GM18907 (cell line): ENCODE data around the gene OXT.
"Not testable (repeated sequence)": the region's sequence is repeated elsewhere in the genome, so short reads cannot be mapped to it uniquely, and the experiment has no call there.

Experiments used
- ATAC-seq: cut with Tn5 transposase; IDR thresholded peaks from one replicate; pipeline ENCODE4 v1.9.1; 2021; ENCODE audit warnings: mild to moderate bottlenecking, moderate library complexity; ENCODE audit not compliant: unreplicated experiment

Gene OXT

DNA sequence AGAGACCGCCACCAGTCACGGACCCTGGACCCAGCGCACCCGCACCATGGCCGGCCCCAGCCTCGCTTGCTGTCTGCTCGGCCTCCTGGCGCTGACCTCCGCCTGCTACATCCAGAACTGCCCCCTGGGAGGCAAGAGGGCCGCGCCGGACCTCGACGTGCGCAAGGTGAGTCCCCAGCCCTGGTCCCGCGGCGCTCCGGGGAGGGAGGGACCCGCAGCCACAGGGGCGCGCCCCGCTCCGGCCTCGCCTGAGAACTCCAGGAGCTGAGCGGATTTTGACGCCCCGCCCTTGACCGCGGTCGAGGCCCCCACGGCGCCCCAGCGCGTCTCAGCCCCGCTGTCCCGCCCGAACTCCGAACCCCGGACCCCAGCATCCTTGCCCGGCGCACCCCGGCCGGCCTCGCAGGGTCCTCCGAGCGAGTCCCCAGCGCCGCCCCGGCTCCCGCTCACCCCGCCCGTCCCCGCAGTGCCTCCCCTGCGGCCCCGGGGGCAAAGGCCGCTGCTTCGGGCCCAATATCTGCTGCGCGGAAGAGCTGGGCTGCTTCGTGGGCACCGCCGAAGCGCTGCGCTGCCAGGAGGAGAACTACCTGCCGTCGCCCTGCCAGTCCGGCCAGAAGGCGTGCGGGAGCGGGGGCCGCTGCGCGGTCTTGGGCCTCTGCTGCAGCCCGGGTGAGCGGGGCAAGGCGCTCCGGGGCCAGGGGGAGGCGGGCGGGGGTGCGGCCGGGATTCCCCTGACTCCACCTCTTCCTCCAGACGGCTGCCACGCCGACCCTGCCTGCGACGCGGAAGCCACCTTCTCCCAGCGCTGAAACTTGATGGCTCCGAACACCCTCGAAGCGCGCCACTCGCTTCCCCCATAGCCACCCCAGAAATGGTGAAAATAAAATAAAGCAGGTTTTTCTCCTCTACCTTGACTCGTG lies at the start of gene OXT:
OXT (plus strand) TSS at position 11 of the 920 bp plus-strand sequence; CDS start at position 47, 36 bp downstream.
- no peak for ATAC-seq

DNA sequence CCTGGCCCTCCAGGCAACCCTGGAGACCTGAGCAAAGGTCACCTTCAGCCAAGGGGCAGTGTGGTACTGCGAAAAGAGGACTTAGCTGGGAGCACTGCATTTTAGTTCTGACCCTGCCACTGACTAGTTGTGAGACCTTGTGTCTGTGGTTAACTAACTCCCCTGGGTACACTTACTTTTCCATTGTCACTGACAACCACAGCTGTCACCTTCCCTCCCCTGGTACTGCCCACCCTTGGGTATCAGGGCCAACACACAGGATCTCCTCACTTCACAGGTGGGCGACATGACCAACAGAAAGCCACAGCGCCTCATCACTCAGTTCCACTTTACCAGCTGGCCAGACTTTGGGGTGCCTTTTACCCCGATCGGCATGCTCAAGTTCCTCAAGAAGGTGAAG lies 49.6 kb upstream of the OXT start:
- ATAC-seq, result no peak

DNA sequence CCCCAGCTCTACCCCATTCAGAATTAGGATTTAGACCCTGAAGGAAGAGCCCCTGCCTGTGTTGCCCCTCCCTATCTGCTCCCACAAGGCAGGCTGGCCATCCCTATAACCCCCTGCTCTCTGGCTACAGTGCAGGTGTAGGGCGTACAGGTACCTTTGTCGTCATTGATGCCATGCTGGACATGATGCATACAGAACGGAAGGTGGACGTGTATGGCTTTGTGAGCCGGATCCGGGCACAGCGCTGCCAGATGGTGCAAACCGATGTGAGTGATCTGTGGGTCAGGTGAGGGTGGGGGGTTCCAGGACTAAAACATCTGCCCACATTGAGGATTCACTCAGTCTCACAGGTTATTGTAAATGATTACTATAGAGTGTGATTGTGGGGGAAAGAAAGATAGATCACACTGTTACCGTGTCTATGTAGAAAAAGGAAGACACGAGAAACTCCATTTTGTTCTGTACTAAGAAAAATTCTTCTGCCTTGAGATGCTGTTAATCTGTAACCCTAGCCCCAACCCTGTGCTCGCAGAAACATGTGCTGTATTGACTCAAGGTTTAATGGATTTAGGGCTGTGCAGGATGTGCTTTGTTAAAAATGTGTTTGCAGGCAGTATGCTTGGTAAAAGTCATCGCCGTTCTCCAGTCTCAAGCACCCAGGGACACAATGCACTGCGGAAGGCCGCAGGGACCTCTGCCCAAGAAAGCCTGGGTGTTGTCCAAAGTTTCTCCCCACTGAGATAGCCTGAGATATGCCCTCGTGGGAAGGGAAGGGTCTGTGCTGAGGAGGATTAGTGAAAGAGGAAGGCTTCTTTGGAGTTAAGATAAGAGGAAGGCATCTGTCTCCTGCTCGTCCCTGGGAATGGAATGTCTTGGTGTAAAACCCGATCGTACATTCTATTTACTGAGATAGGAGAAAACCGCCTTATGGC lies 48.6 kb upstream of the OXT start:
- ATAC-seq, result not testable (repeated sequence)

DNA sequence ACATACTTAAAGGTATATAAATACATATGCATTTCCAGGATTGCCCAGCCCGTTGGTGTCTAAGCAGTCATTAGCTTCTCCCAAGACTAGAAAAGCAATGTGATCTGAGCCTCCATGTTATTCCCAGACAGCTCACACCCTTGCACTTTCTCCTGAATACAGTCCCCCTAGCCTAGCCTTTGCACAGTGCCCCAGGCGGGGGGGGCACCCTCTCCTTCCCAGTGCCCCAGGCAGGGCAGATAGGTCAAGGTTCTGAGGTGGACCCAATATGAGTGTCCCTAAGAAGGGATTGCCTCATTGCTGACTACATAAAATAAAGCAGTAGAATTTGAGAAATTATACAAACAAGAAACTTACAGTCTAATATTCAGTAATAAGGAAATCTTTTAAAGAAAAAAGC lies 43.4 kb upstream of the OXT start:
- ATAC-seq, result no peak

DNA sequence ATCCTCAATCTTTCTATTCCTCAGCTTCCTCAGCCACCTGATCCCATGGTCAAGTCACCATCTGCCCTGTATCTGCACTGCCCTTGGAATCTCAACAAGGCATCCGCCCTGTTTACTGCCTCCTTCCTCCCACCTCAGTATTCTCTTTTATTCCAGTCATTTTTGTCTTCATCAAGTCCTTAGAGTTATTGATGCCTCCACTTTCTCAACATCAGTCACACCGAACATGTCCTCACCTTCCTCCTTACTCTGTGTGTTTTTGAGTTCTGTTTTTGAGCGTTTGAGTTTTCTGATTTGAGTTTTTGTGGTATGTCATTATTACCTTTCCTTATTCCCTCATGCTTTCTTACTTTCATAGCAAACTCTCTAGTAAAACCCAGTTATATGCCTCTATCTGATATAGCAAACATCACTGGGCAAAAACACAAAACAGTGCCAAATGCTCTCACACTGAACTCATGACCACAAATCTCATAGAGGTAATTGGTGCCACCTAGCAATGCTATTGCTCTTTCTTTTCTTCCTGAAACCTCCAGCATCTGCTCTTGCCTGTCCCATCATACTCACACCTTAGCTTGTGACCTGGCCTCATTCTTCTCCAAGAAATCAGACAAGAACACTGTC lies 39.8 kb upstream of the OXT start:
- no peak for ATAC-seq

DNA sequence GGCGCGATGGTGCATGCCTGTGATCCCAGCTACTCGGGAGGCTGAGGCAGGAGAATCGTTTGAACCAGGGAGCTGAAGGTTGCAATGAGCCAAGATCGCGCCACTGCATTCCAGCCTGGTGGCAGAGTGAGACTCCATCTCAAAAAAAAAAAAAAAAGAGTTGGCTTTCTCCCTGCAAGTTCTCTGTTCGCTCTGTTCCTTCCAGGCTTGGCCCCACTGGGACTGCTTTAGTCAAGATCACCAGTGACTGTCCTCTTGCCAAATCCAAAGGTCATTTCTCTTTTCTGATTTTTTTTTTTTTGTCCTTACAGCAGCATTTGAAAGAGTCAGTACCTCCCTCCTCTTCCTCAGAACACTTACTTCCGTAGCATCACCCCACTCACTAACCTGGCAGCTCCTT lies 38.8 kb upstream of the OXT start:
- ATAC-seq, result no peak

DNA sequence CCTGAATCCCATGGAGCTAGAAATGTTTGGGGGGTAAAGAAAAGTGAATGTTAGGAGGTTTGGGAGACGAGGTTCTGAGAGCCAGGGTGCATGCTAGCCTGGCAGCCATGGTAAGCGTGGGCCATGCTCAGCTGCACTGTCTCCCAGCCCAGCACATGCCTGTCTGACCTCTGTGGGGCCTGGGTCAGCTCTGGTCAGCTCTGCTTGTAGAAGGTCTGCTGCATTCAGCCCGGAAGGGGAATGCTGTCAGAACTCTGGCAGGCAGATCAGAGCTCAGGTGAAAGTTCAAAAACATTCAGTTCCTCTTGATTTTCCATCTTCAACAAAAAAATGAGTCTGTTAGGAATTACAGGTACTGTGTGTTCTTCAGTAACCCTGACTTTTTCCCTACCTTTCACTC lies 33.8 kb upstream of the OXT start:
- no peak for ATAC-seq

DNA sequence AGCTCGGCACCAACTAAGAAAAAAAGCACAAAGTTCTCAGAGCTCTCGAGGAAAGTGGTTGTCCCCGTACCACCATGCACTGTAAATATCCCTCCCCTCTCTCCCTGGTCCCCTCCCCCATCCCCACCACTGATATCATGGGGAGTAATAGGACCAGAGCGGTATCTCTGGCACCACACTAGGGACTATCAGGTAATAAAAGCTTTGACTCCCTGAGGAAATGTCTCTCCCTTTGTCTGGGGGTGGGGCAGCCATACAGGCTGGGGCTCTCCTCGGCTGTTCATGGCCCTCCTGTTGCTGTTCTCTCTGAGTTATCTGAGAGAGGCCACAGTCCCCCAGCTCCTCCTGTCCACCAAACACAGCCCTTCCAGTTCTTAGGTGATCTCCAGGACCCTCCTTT lies 33.0 kb upstream of the OXT start:
- no peak for ATAC-seq

DNA sequence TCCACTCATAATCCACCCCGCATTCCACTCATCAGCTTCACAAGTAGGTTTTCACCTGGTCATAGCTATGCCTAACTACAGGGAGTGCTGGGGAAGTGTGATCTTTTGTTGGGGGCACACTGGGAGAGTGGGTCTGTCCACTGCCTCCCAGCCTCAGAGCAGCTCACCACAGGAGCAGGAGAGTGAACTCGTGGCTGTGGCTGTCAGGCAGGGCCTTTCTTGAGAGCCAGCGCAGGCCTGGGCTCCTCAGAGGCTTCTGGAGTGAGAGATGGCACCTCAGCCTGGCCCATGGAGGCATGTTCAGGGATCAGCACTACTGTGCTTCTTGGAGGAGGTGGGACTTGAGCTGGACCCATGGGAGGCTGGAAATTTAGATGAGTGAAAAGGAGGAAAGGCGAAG lies 32.0 kb upstream of the OXT start:
- no peak for ATAC-seq

DNA sequence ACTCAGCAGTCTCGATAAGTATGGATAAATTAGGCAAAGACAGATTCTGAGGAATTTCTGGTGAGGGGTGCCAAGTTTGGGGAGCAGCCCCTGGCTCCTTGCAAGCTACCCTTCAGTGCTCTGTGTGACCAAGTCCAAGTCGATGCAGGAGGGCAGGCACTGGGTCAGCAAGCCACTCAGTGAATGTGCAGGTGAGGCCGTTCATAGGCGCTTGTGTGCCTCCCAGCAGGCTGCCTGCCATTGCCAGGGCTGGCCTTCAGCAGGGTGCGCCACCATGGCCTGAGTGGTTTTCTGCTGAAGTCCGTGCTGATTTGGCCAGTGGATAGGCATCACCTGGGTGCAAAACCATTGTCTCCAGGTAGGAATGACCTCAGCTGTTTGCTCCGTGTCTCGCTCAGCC lies 31.3 kb upstream of the OXT start:
- no peak for ATAC-seq

DNA sequence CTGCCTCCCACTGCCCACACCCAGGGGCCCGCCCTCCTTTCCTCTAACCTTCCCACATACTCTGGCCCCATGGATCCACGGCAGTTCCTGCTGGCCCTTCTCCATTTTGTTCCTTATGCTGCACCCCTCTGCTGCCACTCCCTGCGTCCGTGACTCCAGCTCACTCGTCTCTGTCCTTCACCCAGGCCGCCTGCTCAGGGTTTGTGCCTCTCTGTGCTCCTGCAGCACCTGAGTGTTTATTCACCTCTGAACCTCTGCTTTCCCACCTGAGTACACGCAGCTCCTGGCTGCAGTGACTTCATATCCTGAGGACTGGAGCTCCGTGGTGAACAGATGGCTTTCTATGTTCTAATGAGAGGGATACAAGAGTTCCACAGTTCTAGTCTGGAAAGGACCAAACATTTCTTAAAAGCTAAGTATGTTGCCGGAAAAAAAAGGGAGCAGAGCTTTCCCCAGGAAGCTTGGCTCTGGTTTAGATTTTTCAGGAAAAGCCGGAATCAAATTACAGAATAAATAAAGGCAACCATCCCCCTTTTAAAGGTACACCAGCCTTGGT lies 29.5 kb upstream of the OXT start:
- ATAC-seq, result no peak

DNA sequence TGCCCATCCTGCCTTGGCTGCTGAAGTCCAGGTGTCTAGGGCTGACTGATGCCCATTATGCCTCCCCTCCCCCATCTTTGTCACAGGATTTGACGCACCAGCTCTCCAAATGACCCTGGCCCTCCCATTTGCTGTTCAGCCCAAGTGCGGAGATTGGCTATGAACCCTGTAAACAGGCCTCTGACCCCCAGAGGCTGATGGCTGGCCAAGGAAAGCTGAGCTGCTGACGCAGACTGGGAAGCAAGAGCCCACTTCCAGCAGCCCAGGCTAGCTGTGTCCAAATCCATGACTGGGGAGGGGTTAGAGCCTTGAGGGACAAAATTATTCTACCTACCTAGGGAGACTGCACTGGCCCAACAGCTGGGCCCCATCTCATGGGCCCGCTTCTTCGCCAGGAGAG lies 28.8 kb upstream of the OXT start:
- no peak for ATAC-seq

DNA sequence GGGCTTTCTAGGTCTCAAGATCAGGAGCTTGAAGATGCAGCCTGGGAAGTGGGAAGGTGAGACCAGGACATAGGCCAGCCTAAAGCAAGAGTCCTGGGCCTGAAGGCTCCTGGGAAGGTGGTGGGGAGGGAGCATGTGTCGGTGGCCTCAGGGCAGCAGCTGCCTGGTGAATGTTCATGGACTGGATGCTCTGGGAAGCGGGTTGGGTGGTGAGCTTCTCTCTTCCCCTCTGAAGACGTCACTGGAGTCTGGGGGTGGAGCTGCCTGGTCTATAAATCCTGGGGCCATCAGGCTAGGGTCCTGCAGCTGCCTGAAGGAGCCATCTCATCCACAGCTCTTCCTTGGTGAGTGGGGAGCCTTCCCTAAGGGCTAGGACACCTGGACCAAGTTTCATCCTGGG lies 28.1 kb upstream of the OXT start, which contains the start of gene GNRH2:
GNRH2 (plus strand) TSS at position 301 of the 400 bp plus-strand sequence. CDS start 793 bp downstream, outside the sequence.
- no peak for ATAC-seq

DNA sequence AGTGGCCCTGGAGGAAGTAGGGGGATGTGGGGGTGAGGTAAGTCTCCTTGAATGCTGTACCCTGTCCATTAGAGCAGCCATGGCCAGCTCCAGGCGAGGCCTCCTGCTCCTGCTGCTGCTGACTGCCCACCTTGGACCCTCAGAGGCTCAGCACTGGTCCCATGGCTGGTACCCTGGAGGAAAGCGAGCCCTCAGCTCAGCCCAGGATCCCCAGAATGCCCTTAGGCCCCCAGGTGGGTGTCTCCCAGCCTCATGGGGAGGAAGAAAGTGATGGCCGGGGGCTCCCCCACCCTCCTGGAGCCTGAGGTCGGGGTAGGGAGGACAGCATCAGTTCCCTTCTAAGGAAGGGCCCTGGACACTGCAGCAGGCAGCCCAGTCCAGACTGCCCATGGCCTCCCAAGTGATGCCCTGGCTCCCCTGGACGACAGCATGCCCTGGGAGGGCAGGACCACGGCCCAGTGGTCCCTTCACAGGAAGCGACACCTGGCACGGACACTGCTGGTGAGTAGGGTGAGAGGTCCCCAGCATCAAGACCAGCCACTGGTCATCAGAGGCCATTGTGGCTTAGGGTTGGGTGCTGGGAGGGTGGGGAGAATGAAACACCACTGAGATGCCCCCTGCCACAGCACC lies 27.0 kb upstream of the OXT start:
- no peak for ATAC-seq

DNA sequence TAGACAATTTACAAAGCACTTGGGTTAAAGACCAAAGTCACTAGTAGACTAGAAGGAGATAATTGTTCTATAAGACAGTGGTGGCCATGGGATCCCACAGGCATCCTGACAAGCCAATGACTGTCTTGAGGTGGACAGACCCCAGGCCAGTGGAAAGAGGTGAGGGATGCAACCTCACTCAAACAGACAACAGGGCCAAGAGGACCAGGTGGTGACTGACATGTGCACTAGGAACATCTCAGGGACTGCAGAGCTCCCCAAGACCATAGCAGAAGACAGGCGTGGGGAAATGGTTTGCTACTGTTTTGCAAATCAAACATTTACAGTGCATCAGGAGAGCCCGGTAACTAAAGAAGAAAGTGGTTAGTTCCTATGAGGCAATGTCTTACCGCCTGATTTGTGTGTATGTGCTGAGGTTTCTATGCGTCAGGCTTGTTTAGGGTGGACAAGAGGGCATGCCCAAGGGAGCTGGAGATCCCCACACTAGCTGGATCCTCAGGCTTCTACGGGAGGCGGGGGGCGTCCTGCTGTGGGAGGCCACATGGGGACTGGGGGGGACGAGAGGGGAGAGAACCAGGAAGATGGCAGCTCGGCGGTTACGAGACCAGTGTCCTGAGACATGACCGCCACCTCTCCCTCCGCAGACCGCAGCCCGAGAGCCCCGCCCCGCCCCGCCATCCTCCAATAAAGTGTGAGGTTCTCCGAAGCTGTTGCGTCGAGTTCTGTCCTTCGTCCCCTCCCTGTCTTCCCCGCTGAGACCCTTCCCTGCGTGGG lies 26.2 kb upstream of the OXT start:
- peak; percentile 41 for ATAC-seq

DNA sequence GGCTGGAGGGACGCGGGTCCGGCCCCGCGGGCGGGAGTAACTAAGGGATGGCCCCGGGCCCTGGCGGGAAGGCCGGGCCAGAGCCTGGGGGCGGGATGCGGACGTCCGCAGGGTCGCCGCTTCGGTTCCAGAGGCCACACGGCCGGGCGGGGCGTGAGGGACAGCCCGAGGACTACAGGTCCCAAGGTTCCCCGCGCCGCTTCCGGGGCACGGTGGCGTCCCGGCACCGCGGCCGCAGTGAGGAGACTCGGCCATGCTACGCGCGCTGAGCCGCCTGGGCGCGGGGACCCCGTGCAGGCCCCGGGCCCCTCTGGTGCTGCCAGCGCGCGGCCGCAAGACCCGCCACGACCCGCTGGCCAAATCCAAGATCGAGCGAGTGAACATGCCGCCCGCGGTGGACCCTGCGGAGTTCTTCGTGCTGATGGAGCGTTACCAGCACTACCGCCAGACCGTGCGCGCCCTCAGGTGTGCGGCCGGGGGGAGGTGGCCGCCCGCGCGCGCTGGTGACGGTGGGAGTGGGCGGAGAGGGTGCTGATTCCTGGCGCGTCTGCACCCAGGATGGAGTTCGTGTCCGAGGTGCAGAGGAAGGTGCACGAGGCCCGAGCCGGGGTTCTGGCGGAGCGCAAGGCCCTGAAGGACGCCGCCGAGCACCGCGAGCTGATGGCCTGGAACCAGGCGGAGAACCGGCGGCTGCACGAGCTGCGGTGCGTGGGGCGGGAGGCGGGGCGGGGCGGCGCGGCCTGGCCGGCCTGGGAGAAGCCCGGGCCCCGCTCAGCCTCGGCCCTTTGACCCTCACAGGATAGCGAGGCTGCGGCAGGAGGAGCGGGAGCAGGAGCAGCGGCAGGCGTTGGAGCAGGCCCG lies 25.4 kb upstream of the OXT start, which contains the start of gene MRPS26:
MRPS26 (plus strand) TSS at position 237 of the 861 bp plus-strand sequence; CDS start at position 254, 17 bp downstream.
- peak; percentile 82 for ATAC-seq

DNA sequence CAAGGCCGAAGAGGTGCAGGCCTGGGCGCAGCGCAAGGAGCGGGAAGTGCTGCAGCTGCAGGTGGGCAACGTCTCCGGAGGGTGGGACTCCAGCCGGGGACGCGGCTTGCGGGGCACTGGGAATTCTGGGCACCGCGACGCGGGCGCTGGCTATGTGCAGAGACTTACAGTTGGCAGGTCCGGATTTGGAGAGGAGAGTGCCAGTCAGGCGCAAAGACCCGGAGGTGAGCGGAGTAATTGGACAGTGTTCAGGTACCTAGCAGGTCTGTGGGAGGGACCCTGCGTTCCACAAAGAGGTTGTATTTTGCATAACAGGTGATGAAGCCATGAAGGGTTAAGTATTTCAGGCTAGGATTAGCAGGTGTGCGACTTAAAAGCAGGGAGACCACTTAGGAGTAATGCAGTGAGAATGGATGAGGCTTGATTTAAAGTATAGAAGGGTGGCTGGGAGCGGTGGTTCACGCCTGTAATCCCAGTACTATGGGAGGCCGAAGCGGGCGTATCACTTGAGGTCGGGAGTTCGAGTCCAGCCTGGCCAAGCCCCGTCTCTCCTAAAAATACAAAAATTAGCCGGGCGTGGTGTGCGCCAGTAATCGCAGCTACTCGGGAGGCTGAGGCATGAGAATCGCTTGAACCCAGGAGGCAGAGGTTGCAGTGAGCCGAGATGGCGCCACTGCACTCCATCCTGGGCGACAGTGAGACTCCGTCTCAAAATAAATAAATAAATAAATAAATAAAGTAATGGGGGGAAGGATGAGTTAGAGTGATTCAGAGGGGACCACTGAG lies 24.6 kb upstream of the OXT start:
- no peak for ATAC-seq
